ENCODE data around the gene SLC7A6.

SLC7A6 gene

GRCh38 chr16:68264128-68265077 is at the start of gene SLC7A6:
Gene SLC7A6, plus strand, starts transcription at chr16:68264526. Its CDS starts 10,201 bp downstream, at chr16:68274727.
- H3K4me3 ChIP-seq (ENCODE audit: low read length), result peak within 1 kb of the TSS; percentile 98
- H3K27me3 ChIP-seq (replicated peaks; ENCODE audit: control insufficient read depth, insufficient read depth, low read length), result no peaks in the 10 kb centered on the region
- no peaks in the 10 kb centered on the region for H3K9me3 ChIP-seq (ENCODE audit: control insufficient read depth, low read length)
- peak; percentile 92 for DNase-seq (ENCODE audit: low read depth)
- peaks cover 33% of the 10 kb centered on the region for H3K4me1 ChIP-seq (ENCODE audit: control insufficient read depth, insufficient read depth, low read length)
- peak within 1 kb of the TSS; percentile 100 for H3K9ac ChIP-seq (ENCODE audit: low read length)
- H3K36me3 ChIP-seq (ENCODE audit: control insufficient read depth, insufficient read depth, low read length, severe bottlenecking), result peaks cover 31% of the 10 kb centered on the region

- H3K36me3 ChIP-seq (ENCODE audit: control insufficient read depth, insufficient read depth, low read length, severe bottlenecking), result no peaks in the 10 kb centered on the region
- H3K9me3 ChIP-seq (ENCODE audit: control insufficient read depth, low read length), result no peaks in the 10 kb centered on the region
- no peak for DNase-seq (ENCODE audit: low read depth)
- H3K9ac ChIP-seq (ENCODE audit: low read length), result no peak overlapping the region
- no peaks in the 10 kb centered on the region for H3K4me1 ChIP-seq (ENCODE audit: control insufficient read depth, insufficient read depth, low read length)
- H3K4me3 ChIP-seq (ENCODE audit: low read length), result no peak overlapping the region
- no peaks in the 10 kb centered on the region for H3K27me3 ChIP-seq (replicated peaks; ENCODE audit: control insufficient read depth, insufficient read depth, low read length)
Measured at GRCh38 chr16:68214726-68215125, 49.6 kb upstream of the SLC7A6 start.

- Histone ChIP-seq H3K9ac (ENCODE audit: low read length) (no peak overlapping the region), H3K27me3 (replicated peaks; ENCODE audit: control insufficient read depth, insufficient read depth, low read length) (no peaks in the 10 kb centered on the region), H3K9me3 (ENCODE audit: control insufficient read depth, low read length) (no peaks in the 10 kb centered on the region), H3K4me1 (ENCODE audit: control insufficient read depth, insufficient read depth, low read length) (no peaks in the 10 kb centered on the region), H3K36me3 (ENCODE audit: control insufficient read depth, insufficient read depth, low read length, severe bottlenecking) (no peaks in the 10 kb centered on the region), H3K4me3 (ENCODE audit: low read length) (no peak overlapping the region)
- DNase-seq (ENCODE audit: low read depth), result no peak
Measured at GRCh38 chr16:68215302-68215701, 49.0 kb upstream of the SLC7A6 start.

- H3K4me3 ChIP-seq (ENCODE audit: low read length), result no peak overlapping the region
- no peak overlapping the region for H3K9ac ChIP-seq (ENCODE audit: low read length)
- H3K27me3 ChIP-seq (replicated peaks; ENCODE audit: control insufficient read depth, insufficient read depth, low read length), result no peaks in the 10 kb centered on the region
- no peak for DNase-seq (ENCODE audit: low read depth)
- H3K9me3 ChIP-seq (ENCODE audit: control insufficient read depth, low read length), result no peaks in the 10 kb centered on the region
- no peaks in the 10 kb centered on the region for H3K4me1 ChIP-seq (ENCODE audit: control insufficient read depth, insufficient read depth, low read length)
- H3K36me3 ChIP-seq (ENCODE audit: control insufficient read depth, insufficient read depth, low read length, severe bottlenecking), result peaks cover 2% of the 10 kb centered on the region
Measured at GRCh38 chr16:68216240-68216639, 48.1 kb upstream of the SLC7A6 start.

- no peaks in the 10 kb centered on the region for H3K9me3 ChIP-seq (ENCODE audit: control insufficient read depth, low read length)
- H3K4me1 ChIP-seq (ENCODE audit: control insufficient read depth, insufficient read depth, low read length), result no peaks in the 10 kb centered on the region
- peaks cover 9% of the 10 kb centered on the region for H3K36me3 ChIP-seq (ENCODE audit: control insufficient read depth, insufficient read depth, low read length, severe bottlenecking)
- H3K27me3 ChIP-seq (replicated peaks; ENCODE audit: control insufficient read depth, insufficient read depth, low read length), result no peaks in the 10 kb centered on the region
- no peak overlapping the region for H3K9ac ChIP-seq (ENCODE audit: low read length)
- H3K4me3 ChIP-seq (ENCODE audit: low read length), result no peak overlapping the region
- DNase-seq (ENCODE audit: low read depth), result no peak
Measured at GRCh38 chr16:68217506-68217905, 46.8 kb upstream of the SLC7A6 start.

- H3K4me1 ChIP-seq (ENCODE audit: control insufficient read depth, insufficient read depth, low read length), result no peaks in the 10 kb centered on the region
- no peaks in the 10 kb centered on the region for H3K9me3 ChIP-seq (ENCODE audit: control insufficient read depth, low read length)
- H3K27me3 ChIP-seq (replicated peaks; ENCODE audit: control insufficient read depth, insufficient read depth, low read length), result no peaks in the 10 kb centered on the region
- no peak overlapping the region for H3K9ac ChIP-seq (ENCODE audit: low read length)
- no peak for DNase-seq (ENCODE audit: low read depth)
- H3K36me3 ChIP-seq (ENCODE audit: control insufficient read depth, insufficient read depth, low read length, severe bottlenecking), result peaks cover 9% of the 10 kb centered on the region
- no peak overlapping the region for H3K4me3 ChIP-seq (ENCODE audit: low read length)
Measured at GRCh38 chr16:68219725-68220351, 44.5 kb upstream of the SLC7A6 start.

GRCh38 chr16:68223072-68223471 is 41.3 kb upstream of the SLC7A6 start:
- Histone ChIP-seq H3K9me3 (ENCODE audit: control insufficient read depth, low read length) (no peaks in the 10 kb centered on the region), H3K36me3 (ENCODE audit: control insufficient read depth, insufficient read depth, low read length, severe bottlenecking) (peaks cover 9% of the 10 kb centered on the region), H3K9ac (ENCODE audit: low read length) (no peak overlapping the region), H3K4me1 (ENCODE audit: control insufficient read depth, insufficient read depth, low read length) (peaks cover 6% of the 10 kb centered on the region), H3K27me3 (replicated peaks; ENCODE audit: control insufficient read depth, insufficient read depth, low read length) (no peaks in the 10 kb centered on the region), H3K4me3 (ENCODE audit: low read length) (no peak overlapping the region)
- DNase-seq (ENCODE audit: low read depth), result no peak

- peaks cover 8% of the 10 kb centered on the region for H3K36me3 ChIP-seq (ENCODE audit: control insufficient read depth, insufficient read depth, low read length, severe bottlenecking)
- H3K4me3 ChIP-seq (ENCODE audit: low read length), result no peak overlapping the region
- no peaks in the 10 kb centered on the region for H3K27me3 ChIP-seq (replicated peaks; ENCODE audit: control insufficient read depth, insufficient read depth, low read length)
- H3K4me1 ChIP-seq (ENCODE audit: control insufficient read depth, insufficient read depth, low read length), result peaks cover 15% of the 10 kb centered on the region
- no peak overlapping the region for H3K9ac ChIP-seq (ENCODE audit: low read length)
- H3K9me3 ChIP-seq (ENCODE audit: control insufficient read depth, low read length), result no peaks in the 10 kb centered on the region
- DNase-seq (ENCODE audit: low read depth), result no peak
Measured at GRCh38 chr16:68226116-68226515, 38.2 kb upstream of the SLC7A6 start.

GRCh38 chr16:68227183-68227793 is 37.0 kb upstream of the SLC7A6 start:
- H3K36me3 ChIP-seq (ENCODE audit: control insufficient read depth, insufficient read depth, low read length, severe bottlenecking), result no peaks in the 10 kb centered on the region

GRCh38 chr16:68227850-68228553 is 36.3 kb upstream of the SLC7A6 start:
- H3K36me3 ChIP-seq (ENCODE audit: control insufficient read depth, insufficient read depth, low read length, severe bottlenecking), result no peaks in the 10 kb centered on the region
- peaks cover 15% of the 10 kb centered on the region for H3K4me1 ChIP-seq (ENCODE audit: control insufficient read depth, insufficient read depth, low read length)
- no peak overlapping the region for H3K4me3 ChIP-seq (ENCODE audit: low read length)
- H3K27me3 ChIP-seq (replicated peaks; ENCODE audit: control insufficient read depth, insufficient read depth, low read length), result no peaks in the 10 kb centered on the region
- H3K9ac ChIP-seq (ENCODE audit: low read length), result no peak overlapping the region
- no peak for DNase-seq (ENCODE audit: low read depth)
- no peaks in the 10 kb centered on the region for H3K9me3 ChIP-seq (ENCODE audit: control insufficient read depth, low read length)

More at GRCh38 chr16:68227183-68227793, 37.0 kb upstream of the SLC7A6 start:
- no peaks in the 10 kb centered on the region for H3K9me3 ChIP-seq (ENCODE audit: control insufficient read depth, low read length)
- peaks cover 15% of the 10 kb centered on the region for H3K4me1 ChIP-seq (ENCODE audit: control insufficient read depth, insufficient read depth, low read length)
- H3K9ac ChIP-seq (ENCODE audit: low read length), result no peak overlapping the region
- H3K4me3 ChIP-seq (ENCODE audit: low read length), result no peak overlapping the region
- no peaks in the 10 kb centered on the region for H3K27me3 ChIP-seq (replicated peaks; ENCODE audit: control insufficient read depth, insufficient read depth, low read length)
- DNase-seq (ENCODE audit: low read depth), result no peak

- Histone ChIP-seq H3K9me3 (ENCODE audit: control insufficient read depth, low read length) (no peaks in the 10 kb centered on the region), H3K4me1 (ENCODE audit: control insufficient read depth, insufficient read depth, low read length) (peaks cover 15% of the 10 kb centered on the region), H3K4me3 (ENCODE audit: low read length) (no peak overlapping the region), H3K9ac (ENCODE audit: low read length) (no peak overlapping the region), H3K36me3 (ENCODE audit: control insufficient read depth, insufficient read depth, low read length, severe bottlenecking) (no peaks in the 10 kb centered on the region), H3K27me3 (replicated peaks; ENCODE audit: control insufficient read depth, insufficient read depth, low read length) (no peaks in the 10 kb centered on the region)
- DNase-seq (ENCODE audit: low read depth), result no peak
Measured at GRCh38 chr16:68228652-68229051, 35.7 kb upstream of the SLC7A6 start.
